Activated T-helper 1 cell treated with anti-CD3 and anti-CD28 coated beads, Interleukin-12 subunit alpha, Interleukin-12 subunit beta, Interleukin-2, Interleukin-4 antibody, amounts not matched to agents 30 ng/mL and 10 ng/mL and 1 ng/mL, durations not matched to agents 14 hours and 24 hours and 36 hours (primary cell): Measurements from ENCODE around the gene LRRC4. TPM values are rescaled to one million over a fixed set of nuclear protein-coding genes. Genes with fewer than 3 reads are reported as not detected.

ENCODE experiments used
- DNase-seq: peaks from one replicate; pipeline ENCODE4 v3.0.0; 2021; ENCODE audit warnings: low spot score
- H3K27ac Mint-ChIP-seq: one replicate; pipeline ENCODE4 v1.8.0; 2021; ENCODE audit warnings: mild to moderate bottlenecking, mixed read lengths
- H3K27me3 Mint-ChIP-seq: one replicate; pipeline ENCODE4 v1.8.0; 2022; ENCODE audit warnings: mild to moderate bottlenecking, moderate library complexity, mixed read lengths; ENCODE audit not compliant: insufficient read depth
- H3K36me3 Mint-ChIP-seq: one replicate; pipeline ENCODE4 v1.8.0; 2021; ENCODE audit warnings: low read depth, mixed read lengths
- H3K4me1 Mint-ChIP-seq: one replicate; pipeline ENCODE4 v1.8.0; 2021; ENCODE audit warnings: low read depth, mixed read lengths
- H3K4me3 Mint-ChIP-seq: one replicate; pipeline ENCODE4 v1.8.0; 2021; ENCODE audit warnings: mild to moderate bottlenecking, moderate library complexity, mixed read lengths
- H3K9me3 Mint-ChIP-seq: one replicate; pipeline ENCODE4 v1.8.0; 2021; ENCODE audit warnings: mixed read lengths
- intact Hi-C: fragments of 100-400 bp; cut with micrococcal nuclease; formaldehyde crosslinking; loops from one replicate; pipeline ENCODE4 v1.15.1; 2024
- total RNA-seq: library from RNA; stranded (reverse); gene quantifications from 2 replicates; pipeline ENCODE4 v1.2.3, GENCODE V29; 2022

Gene LRRC4
- total RNA-seq, 1 donor from 2014 or later: 1.3 TPM

DNA sequence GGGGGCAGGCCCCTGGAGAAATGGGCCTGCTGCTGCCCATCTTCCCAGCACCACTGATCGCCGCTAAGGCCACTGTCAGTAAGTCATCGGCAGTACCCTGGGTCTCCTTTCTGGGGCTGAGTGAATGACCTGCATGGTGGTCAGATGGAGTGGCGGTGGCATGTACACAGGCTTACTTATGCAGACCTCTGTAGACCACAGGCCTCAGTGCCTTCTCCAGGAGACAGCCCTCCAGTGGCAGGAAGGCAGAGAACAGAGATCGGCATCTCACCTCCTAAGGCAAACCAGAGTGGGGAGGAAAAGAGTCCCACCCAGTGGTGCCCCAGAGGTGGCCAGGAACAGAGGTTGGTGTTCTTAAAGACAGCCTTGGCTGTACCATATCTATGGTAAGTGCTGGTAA lies 22.8 kb upstream of the LRRC4 start:
- Mint-ChIP-seq H3K4me1 (peaks cover 40% of the 10 kb centered on the region), H3K9me3 (no peaks in the 10 kb centered on the region), H3K4me3 (no peak overlapping the region), H3K36me3 (peaks cover 11% of the 10 kb centered on the region), H3K27me3 (no peaks in the 10 kb centered on the region), H3K27ac (no peak overlapping the region)
- no peak for DNase-seq
- intact Hi-C loops: no loop called here

DNA sequence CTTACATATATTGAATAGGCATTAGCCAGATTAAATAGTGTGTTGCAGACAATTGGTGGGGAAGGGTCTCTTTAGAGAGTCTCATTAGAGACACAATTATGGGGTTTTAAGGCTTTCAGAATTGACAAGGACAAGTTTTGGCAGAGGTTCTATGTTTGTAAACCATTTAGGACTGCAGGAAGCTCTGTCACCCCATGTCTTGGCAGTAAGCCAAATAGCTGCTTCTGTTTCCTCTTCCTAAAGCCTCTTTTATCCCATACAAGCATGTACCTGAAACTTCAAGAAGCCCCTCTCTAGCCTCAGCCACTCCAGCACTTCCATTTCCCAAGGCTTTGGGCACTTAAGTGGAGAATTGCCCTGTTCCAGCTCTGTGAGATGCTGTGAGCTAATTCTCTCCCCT lies 21.8 kb upstream of the LRRC4 start:
- H3K27me3 Mint-ChIP-seq: no peaks in the 10 kb centered on the region
- no peak overlapping the region for H3K4me3 Mint-ChIP-seq
- H3K4me1 Mint-ChIP-seq: peaks cover 32% of the 10 kb centered on the region
- H3K27ac Mint-ChIP-seq: no peak overlapping the region
- H3K9me3 Mint-ChIP-seq: no peaks in the 10 kb centered on the region
- intact Hi-C loops: no loop called here
- no peak for DNase-seq
- peaks cover 9% of the 10 kb centered on the region for H3K36me3 Mint-ChIP-seq

- Mint-ChIP-seq H3K27ac (no peak overlapping the region), H3K4me1 (peaks cover 26% of the 10 kb centered on the region), H3K9me3 (no peaks in the 10 kb centered on the region), H3K36me3 (peaks cover 9% of the 10 kb centered on the region), H3K4me3 (no peak overlapping the region), H3K27me3 (no peaks in the 10 kb centered on the region)
- no peak for DNase-seq
- intact Hi-C loops: no loop called here
These were observed 21.2 kb upstream of the LRRC4 start for GRCh38 chr7:128052404-128052803.

GRCh38 chr7:128045766-128046165 lies 14.5 kb upstream of the LRRC4 start:
- intact Hi-C loops: no loop called here
- Mint-ChIP-seq H3K36me3 (peaks cover 12% of the 10 kb centered on the region), H3K4me3 (no peak overlapping the region), H3K27me3 (no peaks in the 10 kb centered on the region), H3K4me1 (peaks cover 31% of the 10 kb centered on the region), H3K9me3 (no peaks in the 10 kb centered on the region), H3K27ac (no peak overlapping the region)
- DNase-seq: no peak

DNA sequence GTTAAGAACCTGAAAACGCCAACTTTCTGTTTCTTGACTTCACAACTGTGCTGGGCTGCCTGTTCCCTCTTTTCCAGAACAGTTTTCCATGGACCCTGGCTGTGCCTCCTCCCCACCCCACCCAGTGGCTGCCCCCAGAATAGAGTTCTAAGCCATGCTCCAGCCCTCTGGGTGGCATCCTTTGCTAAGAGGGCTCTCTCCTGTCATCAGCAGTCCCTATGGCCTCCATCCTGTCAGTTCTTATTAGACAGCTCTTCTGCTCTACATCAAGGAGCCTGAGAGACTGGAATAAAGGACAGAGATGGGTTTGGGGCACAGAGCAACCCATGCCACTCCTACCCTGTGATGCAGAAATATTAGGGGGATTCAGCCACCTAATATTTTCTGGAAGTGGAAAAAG lies 13.9 kb upstream of the LRRC4 start:
- intact Hi-C loops: no loop called here
- H3K27ac Mint-ChIP-seq: no peak overlapping the region

GRCh38 chr7:128044064-128044463 lies 12.8 kb upstream of the LRRC4 start:
- intact Hi-C loops: no loop called here
- Mint-ChIP-seq H3K4me1 (peaks cover 20% of the 10 kb centered on the region), H3K9me3 (no peaks in the 10 kb centered on the region), H3K27ac (no peak overlapping the region), H3K36me3 (peaks cover 6% of the 10 kb centered on the region), H3K4me3 (no peak overlapping the region), H3K27me3 (no peaks in the 10 kb centered on the region)
- DNase-seq: no peak

More for the DNA sequence above, 13.9 kb upstream of the LRRC4 start:
- no peak overlapping the region for H3K4me3 Mint-ChIP-seq
- no peaks in the 10 kb centered on the region for H3K27me3 Mint-ChIP-seq
- peaks cover 10% of the 10 kb centered on the region for H3K36me3 Mint-ChIP-seq
- H3K9me3 Mint-ChIP-seq: no peaks in the 10 kb centered on the region
- H3K4me1 Mint-ChIP-seq: peaks cover 31% of the 10 kb centered on the region
- DNase-seq: no peak

GRCh38 chr7:128042012-128042411 lies 10.8 kb upstream of the LRRC4 start:
- no peak overlapping the region for H3K27ac Mint-ChIP-seq
- no peaks in the 10 kb centered on the region for H3K27me3 Mint-ChIP-seq
- H3K4me3 Mint-ChIP-seq: no peak overlapping the region
- no peaks in the 10 kb centered on the region for H3K9me3 Mint-ChIP-seq
- intact Hi-C loops: no loop called here
- peaks cover 17% of the 10 kb centered on the region for H3K4me1 Mint-ChIP-seq
- peaks cover 6% of the 10 kb centered on the region for H3K36me3 Mint-ChIP-seq
- DNase-seq: no peak

- intact Hi-C loops: no loop called here
- no peak for DNase-seq
- peaks cover 17% of the 10 kb centered on the region for H3K4me1 Mint-ChIP-seq
- no peaks in the 10 kb centered on the region for H3K27me3 Mint-ChIP-seq
- H3K9me3 Mint-ChIP-seq: no peaks in the 10 kb centered on the region
- H3K36me3 Mint-ChIP-seq: peaks cover 6% of the 10 kb centered on the region
- H3K4me3 Mint-ChIP-seq: no peak overlapping the region
- no peak overlapping the region for H3K27ac Mint-ChIP-seq
These were observed 10.0 kb upstream of the LRRC4 start for GRCh38 chr7:128041203-128041602.

DNA sequence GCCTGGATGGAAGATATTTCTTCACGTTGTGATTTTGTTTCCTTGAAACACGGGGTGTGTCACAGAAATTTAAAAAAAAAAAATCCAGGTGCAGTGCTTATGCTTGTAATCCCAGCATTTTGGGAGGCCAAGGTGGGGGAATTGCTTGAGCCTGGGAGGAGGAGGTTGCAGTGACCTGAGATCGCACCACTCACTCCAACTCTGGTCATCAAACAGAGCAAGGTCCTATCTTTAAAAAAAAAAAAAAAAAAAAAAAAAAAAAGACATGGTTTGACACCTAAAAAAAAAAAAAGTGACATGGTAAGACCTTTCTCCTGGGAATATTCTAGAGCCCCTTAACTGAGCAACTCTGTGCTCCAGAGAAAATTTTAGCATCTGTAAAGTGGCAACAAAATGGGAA lies 9.0 kb upstream of the LRRC4 start:
- Mint-ChIP-seq H3K4me1 (peaks cover 11% of the 10 kb centered on the region), H3K4me3 (no peak overlapping the region), H3K9me3 (no peaks in the 10 kb centered on the region), H3K27ac (no peak overlapping the region), H3K27me3 (no peaks in the 10 kb centered on the region), H3K36me3 (peaks cover 6% of the 10 kb centered on the region)
- no peak for DNase-seq
- intact Hi-C loops: no loop called here

DNA sequence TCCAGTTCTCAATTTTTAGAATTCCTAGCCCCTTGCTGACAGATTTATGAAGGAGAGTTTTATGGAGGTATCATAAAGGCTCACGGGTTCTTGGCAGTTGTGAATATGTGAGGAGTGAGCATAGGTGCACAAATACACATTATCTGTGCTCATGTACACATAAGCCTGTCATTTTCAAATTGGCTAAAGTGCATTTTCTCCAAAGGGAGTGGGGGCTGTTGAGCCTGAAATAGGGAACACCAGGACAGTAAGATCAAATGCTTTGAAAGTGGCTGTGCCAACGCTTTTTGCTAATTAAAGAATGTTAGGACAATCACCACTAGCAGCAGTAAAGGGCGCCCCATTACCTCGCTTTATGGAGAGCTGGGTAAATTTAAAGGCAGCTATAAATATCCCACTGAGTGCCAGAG lies 8.3 kb upstream of the LRRC4 start:
- Mint-ChIP-seq H3K4me3 (no peak overlapping the region), H3K9me3 (no peaks in the 10 kb centered on the region), H3K4me1 (peaks cover 8% of the 10 kb centered on the region), H3K36me3 (peaks cover 5% of the 10 kb centered on the region), H3K27me3 (no peaks in the 10 kb centered on the region), H3K27ac (no peak overlapping the region)
- intact Hi-C loops: loop anchor here (10.0 kb wide), 1 partner anchor 455 kb away; the partner anchor contains the start of genes ARF5 and GCC1
- DNase-seq: no peak

GRCh38 chr7:128037880-128038619 lies 6.8 kb upstream of the LRRC4 start:
- Mint-ChIP-seq H3K36me3 (peaks cover 8% of the 10 kb centered on the region), H3K27me3 (peaks cover 9% of the 10 kb centered on the region), H3K9me3 (no peaks in the 10 kb centered on the region), H3K4me1 (no peaks in the 10 kb centered on the region), H3K27ac (no peak overlapping the region), H3K4me3 (no peak overlapping the region)
- no peak for DNase-seq
- intact Hi-C loops: loop anchor here (10.0 kb wide), 1 partner anchor 453 kb away; the partner anchor contains the start of genes ARF5 and GCC1

DNA sequence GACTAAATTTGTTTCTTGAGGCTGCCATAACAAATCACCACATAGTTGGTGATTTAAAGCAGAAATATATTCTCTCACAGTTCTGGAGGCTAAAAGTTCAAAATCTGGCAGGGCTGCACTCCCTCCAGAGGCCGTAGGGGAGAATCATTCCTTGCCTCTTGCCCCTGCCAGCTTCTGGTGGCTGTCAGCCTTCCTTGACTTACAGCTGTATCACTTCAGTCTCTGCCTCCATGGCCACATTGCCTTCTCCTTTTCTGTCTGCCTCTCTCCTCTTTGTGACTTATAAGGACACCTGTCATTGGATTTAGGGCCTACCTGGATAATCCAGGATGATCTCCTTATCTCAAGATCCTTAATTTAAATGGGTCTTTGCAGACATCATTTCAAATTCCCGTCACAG lies 5.8 kb upstream of the LRRC4 start:
- DNase-seq: no peak
- intact Hi-C loops: loop anchor here (10.0 kb wide), 1 partner anchor 452 kb away; the partner anchor contains the start of genes ARF5 and GCC1
- H3K27ac Mint-ChIP-seq: no peak overlapping the region
- H3K4me1 Mint-ChIP-seq: no peaks in the 10 kb centered on the region
- H3K9me3 Mint-ChIP-seq: no peaks in the 10 kb centered on the region
- peaks cover 10% of the 10 kb centered on the region for H3K27me3 Mint-ChIP-seq
- peaks cover 7% of the 10 kb centered on the region for H3K36me3 Mint-ChIP-seq
- H3K4me3 Mint-ChIP-seq: no peak overlapping the region

DNA sequence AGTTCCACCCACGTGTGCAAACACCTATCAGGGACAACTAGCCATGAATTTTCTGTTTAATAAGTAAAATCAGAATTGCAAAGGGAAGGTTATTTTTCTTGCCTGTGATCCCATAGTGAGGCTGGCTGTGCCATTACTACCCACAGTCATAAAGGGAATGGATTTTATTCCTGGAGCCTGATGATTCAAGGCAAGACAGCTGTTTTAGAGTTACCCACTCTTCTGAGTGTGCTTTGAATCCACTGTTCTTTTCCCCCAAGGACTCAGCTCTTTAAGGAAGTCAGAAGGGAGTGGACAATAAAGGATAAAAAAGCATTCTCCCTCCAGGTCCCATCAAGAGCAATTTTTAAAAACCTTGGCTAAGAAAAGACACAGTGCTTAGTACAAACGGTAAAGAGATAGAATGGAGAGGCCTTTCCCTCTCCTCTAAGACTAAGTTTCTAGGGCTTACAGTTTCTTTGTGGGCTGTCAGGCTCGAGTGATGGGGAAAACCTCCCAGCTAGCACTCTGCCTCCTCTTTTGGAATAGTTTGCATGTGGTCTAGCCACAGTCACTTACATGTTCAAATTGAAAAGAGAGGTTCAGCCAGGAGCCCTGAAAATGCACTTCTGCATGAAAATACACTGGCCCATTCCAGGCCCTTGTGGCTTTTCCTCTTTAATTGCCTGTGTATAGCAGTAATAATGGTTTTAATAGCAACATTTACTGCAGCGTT lies 5.1 kb upstream of the LRRC4 start:
- peaks cover 6% of the 10 kb centered on the region for H3K36me3 Mint-ChIP-seq
- intact Hi-C loops: loop anchor here (10.0 kb wide), 1 partner anchor 452 kb away; the partner anchor contains the start of genes ARF5 and GCC1
- no peaks in the 10 kb centered on the region for H3K9me3 Mint-ChIP-seq
- no peaks in the 10 kb centered on the region for H3K4me1 Mint-ChIP-seq
- DNase-seq: no peak
- no peak overlapping the region for H3K27ac Mint-ChIP-seq
- no peak overlapping the region for H3K4me3 Mint-ChIP-seq
- peaks cover 13% of the 10 kb centered on the region for H3K27me3 Mint-ChIP-seq
